Peyer's patch (tissue), 4 donors: Measurements from ENCODE around the gene ANTXR1.

Experiments used
- POLR2A ChIP-seq, 2 donors: fragments of 450-650 bp; IDR thresholded peaks; one replicate each; pipeline ENCODE4 v1.5.1; 2017; ENCODE audit warnings: antibody characterized with exemption in 2 of 2, mild to moderate bottlenecking in 2 of 2, moderate library complexity in 2 of 2
- TF ChIP-seq, protein P1 (sequence below), 6 experiments: fragments of 450-650 bp in 4 of 6; fragments of 200-600 bp in 2 of 6; sonication (generic) in 1 of 6; IDR thresholded peaks; one replicate each; pipeline ENCODE4 v1.5.1; 2017 to 2019; ENCODE audit warnings: antibody characterized with exemption in 6 of 6, mild to moderate bottlenecking in 3 of 6, moderate library complexity in 1 of 6

- TF ChIP-seq, protein P1, sequence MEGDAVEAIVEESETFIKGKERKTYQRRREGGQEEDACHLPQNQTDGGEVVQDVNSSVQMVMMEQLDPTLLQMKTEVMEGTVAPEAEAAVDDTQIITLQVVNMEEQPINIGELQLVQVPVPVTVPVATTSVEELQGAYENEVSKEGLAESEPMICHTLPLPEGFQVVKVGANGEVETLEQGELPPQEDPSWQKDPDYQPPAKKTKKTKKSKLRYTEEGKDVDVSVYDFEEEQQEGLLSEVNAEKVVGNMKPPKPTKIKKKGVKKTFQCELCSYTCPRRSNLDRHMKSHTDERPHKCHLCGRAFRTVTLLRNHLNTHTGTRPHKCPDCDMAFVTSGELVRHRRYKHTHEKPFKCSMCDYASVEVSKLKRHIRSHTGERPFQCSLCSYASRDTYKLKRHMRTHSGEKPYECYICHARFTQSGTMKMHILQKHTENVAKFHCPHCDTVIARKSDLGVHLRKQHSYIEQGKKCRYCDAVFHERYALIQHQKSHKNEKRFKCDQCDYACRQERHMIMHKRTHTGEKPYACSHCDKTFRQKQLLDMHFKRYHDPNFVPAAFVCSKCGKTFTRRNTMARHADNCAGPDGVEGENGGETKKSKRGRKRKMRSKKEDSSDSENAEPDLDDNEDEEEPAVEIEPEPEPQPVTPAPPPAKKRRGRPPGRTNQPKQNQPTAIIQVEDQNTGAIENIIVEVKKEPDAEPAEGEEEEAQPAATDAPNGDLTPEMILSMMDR (IDR thresholded peaks at IDR 0.05), result no peak
- no peak for TF ChIP-seq POLR2A (IDR thresholded peaks at IDR 0.05)
These were observed 5.4 kb upstream of the ANTXR1 start for GRCh38 chr2:69007603-69008002.
